Measurements from ENCODE around the gene INSYN1.

GRCh38 chr15:73688455-73688854 is 64.7 kb downstream of the INSYN1 start:
- TF ChIP-seq CTCF (IDR thresholded peaks at IDR 0.05): no peak
- TF ChIP-seq POLR2A (IDR thresholded peaks at IDR 0.05): no peak
- TF ChIP-seq POLR2AphosphoS5 (IDR thresholded peaks at IDR 0.05): no peak
